GM10266 (cell line): ENCODE data around the gene SRCAP.
"Not testable (repeated sequence)": the region's sequence is repeated elsewhere in the genome, so short reads cannot be mapped to it uniquely, and the experiment has no call there.

ENCODE experiments used
- DNase-seq: peaks from one replicate; pipeline ENCODE4 v3.0.0; 2012; ENCODE audit errors: extremely low spot score
- TF ChIP-seq, protein P1 (sequence below): IDR thresholded peaks from 2 replicates; pipeline ENCODE4 v1.5.1; 2012; ENCODE audit warnings: mild to moderate bottlenecking, low read depth; ENCODE audit not compliant: control insufficient read depth, insufficient read depth; ENCODE audit errors: missing control alignments

Gene SRCAP

DNA sequence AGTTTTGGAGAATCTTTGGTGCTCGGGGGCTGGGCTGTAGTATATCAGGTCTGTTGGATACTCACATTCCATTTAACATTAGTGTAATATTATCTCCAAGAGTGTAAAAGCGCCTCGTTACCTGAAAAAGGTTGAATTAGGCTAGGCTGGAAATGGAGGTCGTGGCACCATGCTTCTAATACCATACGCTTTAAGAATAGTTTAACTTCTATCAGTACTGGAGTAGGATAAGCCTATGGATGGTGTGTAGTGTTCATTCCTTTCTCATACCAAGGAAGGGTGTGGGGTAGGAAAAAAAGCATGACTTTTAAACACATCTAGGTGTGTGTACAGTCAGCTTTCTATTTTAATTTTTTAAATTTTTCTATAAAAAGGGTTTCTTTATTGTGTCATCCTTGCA is 2.0 kb downstream of the SRCAP start:
- DNase-seq: no peak
- TF ChIP-seq, protein P1, sequence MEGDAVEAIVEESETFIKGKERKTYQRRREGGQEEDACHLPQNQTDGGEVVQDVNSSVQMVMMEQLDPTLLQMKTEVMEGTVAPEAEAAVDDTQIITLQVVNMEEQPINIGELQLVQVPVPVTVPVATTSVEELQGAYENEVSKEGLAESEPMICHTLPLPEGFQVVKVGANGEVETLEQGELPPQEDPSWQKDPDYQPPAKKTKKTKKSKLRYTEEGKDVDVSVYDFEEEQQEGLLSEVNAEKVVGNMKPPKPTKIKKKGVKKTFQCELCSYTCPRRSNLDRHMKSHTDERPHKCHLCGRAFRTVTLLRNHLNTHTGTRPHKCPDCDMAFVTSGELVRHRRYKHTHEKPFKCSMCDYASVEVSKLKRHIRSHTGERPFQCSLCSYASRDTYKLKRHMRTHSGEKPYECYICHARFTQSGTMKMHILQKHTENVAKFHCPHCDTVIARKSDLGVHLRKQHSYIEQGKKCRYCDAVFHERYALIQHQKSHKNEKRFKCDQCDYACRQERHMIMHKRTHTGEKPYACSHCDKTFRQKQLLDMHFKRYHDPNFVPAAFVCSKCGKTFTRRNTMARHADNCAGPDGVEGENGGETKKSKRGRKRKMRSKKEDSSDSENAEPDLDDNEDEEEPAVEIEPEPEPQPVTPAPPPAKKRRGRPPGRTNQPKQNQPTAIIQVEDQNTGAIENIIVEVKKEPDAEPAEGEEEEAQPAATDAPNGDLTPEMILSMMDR: no peak

GRCh38 chr16:30703071-30703470 is 4.1 kb downstream of the SRCAP start:
- not testable (repeated sequence) for DNase-seq

- DNase-seq: no peak
- TF ChIP-seq, protein P1: no peak
These were observed 5.0 kb downstream of the SRCAP start for GRCh38 chr16:30703971-30704370.

DNA sequence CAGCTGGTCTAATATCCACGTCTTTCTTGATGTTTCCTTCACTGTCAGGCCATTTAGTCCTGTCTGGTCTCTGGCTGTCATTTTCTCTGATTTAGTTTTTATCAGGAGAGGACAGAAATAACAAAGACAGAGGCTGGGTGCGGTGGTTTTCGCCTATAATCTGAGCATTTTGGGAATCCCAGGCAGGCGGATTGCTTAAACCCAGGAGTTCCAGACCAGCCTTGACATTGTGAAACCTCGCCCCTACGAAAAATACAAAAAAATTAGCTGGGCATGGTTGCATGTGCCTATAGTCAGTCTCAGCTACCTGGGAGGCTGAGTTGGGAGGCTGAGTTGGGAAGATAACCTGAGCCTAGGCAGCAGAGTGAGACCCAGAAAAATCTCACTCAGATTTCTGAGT is 7.1 kb downstream of the SRCAP start:
- no peak for DNase-seq
- TF ChIP-seq, protein P1: no peak

DNA sequence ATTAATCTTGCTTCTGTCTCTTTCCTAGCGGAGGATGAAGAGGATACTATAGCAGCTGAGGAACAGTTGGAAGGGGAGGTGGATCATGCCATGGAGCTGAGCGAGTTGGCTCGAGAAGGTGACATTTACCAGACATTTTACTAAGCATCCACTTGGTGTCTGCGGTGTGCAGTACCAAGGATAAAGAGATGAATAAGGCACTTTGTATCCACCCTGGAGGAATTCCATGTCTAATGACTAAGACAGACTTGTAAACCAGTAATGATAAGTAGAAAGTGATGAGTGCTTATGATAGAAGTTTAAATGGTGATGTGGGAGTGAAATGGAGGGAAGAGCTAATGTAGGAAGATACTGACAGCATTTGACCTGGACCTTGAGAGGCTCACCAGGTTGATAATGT is 12.0 kb downstream of the SRCAP start:
- no peak for DNase-seq
- TF ChIP-seq, protein P1: no peak

DNA sequence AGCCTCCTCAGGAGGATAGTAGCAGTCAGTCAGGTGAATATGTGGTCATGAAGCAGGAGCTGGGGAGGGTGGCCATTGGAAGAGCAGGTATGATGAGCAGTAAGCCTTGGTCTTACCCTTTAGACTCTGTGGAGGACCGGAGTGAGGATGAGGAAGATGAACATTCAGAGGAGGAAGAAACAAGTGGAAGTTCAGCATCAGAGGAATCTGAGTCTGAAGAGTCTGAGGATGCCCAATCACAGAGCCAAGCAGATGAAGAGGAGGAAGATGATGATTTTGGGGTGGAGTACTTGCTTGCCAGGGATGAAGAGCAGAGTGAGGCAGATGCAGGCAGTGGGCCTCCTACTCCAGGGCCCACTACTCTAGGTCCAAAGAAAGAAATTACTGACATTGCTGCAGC is 12.7 kb downstream of the SRCAP start:
- TF ChIP-seq, protein P1: no peak
- no peak for DNase-seq

GRCh38 chr16:30715750-30716445 is 16.9 kb downstream of the SRCAP start:
- DNase-seq: no peak

More at GRCh38 chr16:30715750-30716445, 16.9 kb downstream of the SRCAP start:
- TF ChIP-seq, protein P1: no peak
